Endothelial cell of umbilical vein (primary cell): Measurements from ENCODE around the gene GRAMD1A. TPM values are rescaled to one million over a fixed set of nuclear protein-coding genes. Genes with fewer than 3 reads are reported as not detected.
A peak's percentile ranks its signal among the peaks of the same experiment; 100 is the strongest.

ENCODE experiments used
- Bru-seq: library from RNA; stranded (reverse); fragments of 400-500 nt; gene quantifications from one replicate; lab custom pipeline; 2021; lab: Mats Ljungman, UMichigan
- BruChase-seq, 2 experiments: library from RNA; stranded (reverse); fragments of 400-500 nt; gene quantifications; one replicate each; lab custom pipeline; 2021; lab: Mats Ljungman, UMichigan
- BruUV-seq: library from RNA; stranded (reverse); fragments of 400-500 nt; replicated peaks from 2 replicates; lab custom pipeline; 2021; lab: Mats Ljungman, UMichigan
- CTCF ChIA-PET: fragments of 300-600, 350-600 bp; sonication (Branson Sonifier 250); formaldehyde crosslinking; loops from one replicate; lab custom pipeline; 2021; ENCODE audit warnings: antibody characterized with exemption, inconsistent platforms; lab: Charles Lee
- POLR2A ChIA-PET: fragments of 300-600, 350-600 bp; sonication (Branson Sonifier 250); formaldehyde crosslinking; loops from one replicate; lab custom pipeline; 2021; ENCODE audit warnings: antibody characterized with exemption, inconsistent platforms; lab: Charles Lee
- DNase-seq: peaks from one replicate; pipeline ENCODE4 v3.0.0-alpha.2; 2011; ENCODE audit warnings: low read depth, low spot score
- FAIRE-seq: peaks from 2 replicates; lab custom pipeline; 2011; peaks lifted over from hg19 to GRCh38; lab: Jason Lieb, UNC
- H2AFZ ChIP-seq: 2 replicates; pipeline ENCODE4 v1.6.0; 2012; ENCODE audit warnings: low read depth, low read length, control low read depth, inconsistent platforms
- H3K27ac ChIP-seq: 2 replicates; pipeline ENCODE4 v1.5.1; 2011; ENCODE audit warnings: low read depth, mild to moderate bottlenecking, control low read depth, low read length, moderate library complexity; ENCODE audit not compliant: insufficient read depth
- H3K27me3 ChIP-seq, 2 experiments: 2 replicates each; pipeline versions ENCODE4 v1.6.0 to v1.6.1; 2011; ENCODE audit warnings: low read length in 2 of 2, mixed read lengths in 1 of 2; ENCODE audit not compliant: control insufficient read depth in 2 of 2, insufficient read depth in 2 of 2
- H3K36me3 ChIP-seq, 2 experiments: 2 replicates in 1 of 2; 3 replicates in 1 of 2; pipeline ENCODE4 v1.5.1; 2011; ENCODE audit warnings: low read length in 2 of 2, mild to moderate bottlenecking in 1 of 2, moderate library complexity in 1 of 2; ENCODE audit not compliant: control insufficient read depth in 2 of 2, insufficient read depth in 2 of 2; ENCODE audit errors: extremely low read depth in 1 of 2
- H3K4me1 ChIP-seq: 3 replicates; pipeline ENCODE4 v1.5.1; 2011; ENCODE audit warnings: mild to moderate bottlenecking, low read length; ENCODE audit not compliant: control insufficient read depth, insufficient read depth; ENCODE audit errors: extremely low read depth
- H3K4me2 ChIP-seq: 2 replicates; pipeline ENCODE4 v1.6.1; 2011; ENCODE audit warnings: low read length, control low read depth, mixed read lengths; ENCODE audit not compliant: insufficient read depth
- H3K4me3 ChIP-seq, 3 experiments: fragments of 200-600 bp in 1 of 3; sonication (generic), shearing (Covaris generic) in 1 of 3; replicated peaks in 1 of 3; 2 replicates each; pipeline ENCODE4 v1.5.1; 2011 to 2016; ENCODE audit warnings: control low read depth in 3 of 3, low read length in 3 of 3, mild to moderate bottlenecking in 2 of 3, inconsistent platforms in 1 of 3, low read depth in 1 of 3, moderate library complexity in 1 of 3; ENCODE audit not compliant: insufficient read depth in 1 of 3
- H3K79me2 ChIP-seq: 2 replicates; pipeline ENCODE4 v1.6.0; 2012; ENCODE audit warnings: low read length, inconsistent platforms; ENCODE audit not compliant: control insufficient read depth, insufficient read depth
- H3K9ac ChIP-seq: replicated peaks from 2 replicates; pipeline ENCODE3; 2011; ENCODE audit warnings: low read length, control low read depth; ENCODE audit not compliant: insufficient read depth; ENCODE audit errors: extremely low read depth
- H3K9me1 ChIP-seq: replicated peaks from 3 replicates; pipeline ENCODE4 v1.6.0; 2011; ENCODE audit warnings: mild to moderate bottlenecking, low read length; ENCODE audit not compliant: control insufficient read depth, insufficient read depth; ENCODE audit errors: extremely low read depth
- H3K9me3 ChIP-seq: replicated peaks from 2 replicates; pipeline ENCODE4 v1.5.1; 2012; ENCODE audit warnings: low read length, inconsistent platforms; ENCODE audit not compliant: control insufficient read depth, insufficient read depth
- H4K20me1 ChIP-seq: replicated peaks from 2 replicates; pipeline ENCODE3; 2011; ENCODE audit warnings: mild to moderate bottlenecking, low read length; ENCODE audit not compliant: control insufficient read depth, insufficient read depth; ENCODE audit errors: extremely low read depth
- MYC ChIP-seq: IDR thresholded peaks from one replicate; pipeline ENCODE4 v1.6.1; 2011; ENCODE audit warnings: mild to moderate bottlenecking, low read depth, low read length
- POLR2A ChIP-seq: IDR thresholded peaks from 2 replicates; pipeline ENCODE4 v1.6.1; 2012; ENCODE audit warnings: low read depth, mild to moderate bottlenecking, control low read depth, low read length
- POLR2AphosphoS5 ChIP-seq: IDR thresholded peaks from 2 replicates; pipeline ENCODE4 v1.6.1; 2012; ENCODE audit warnings: low read depth, mild to moderate bottlenecking, control low read depth, low read length, moderate library complexity; ENCODE audit not compliant: insufficient read depth
- dilution Hi-C: fragments of 300-500 bp; cut with MboI; formaldehyde crosslinking; loops from one replicate; pipeline ENCODE4 v1.15.0; 2019; ENCODE audit warnings: low sequenced_read_pairs; ENCODE audit not compliant: extremely low pct_ligation_motif_present
- intact Hi-C: fragments of 100-400 bp; cut with micrococcal nuclease; formaldehyde crosslinking; loops from one replicate; pipeline ENCODE4 v1.10.0; 2022
- long read RNA-seq: library from polyadenylated mRNA; stranded (forward); transcript quantifications from one replicate; pipeline ENCODE4 v2.0.0, GENCODE V29; 2021
- polyA minus RNA-seq, 3 experiments: library from RNA; depleted of rRNA, polyadenylated mRNA; stranded (reverse); fragments of >200 nt; gene quantifications; 1 replicate in 1 of 3; 2 replicates in 2 of 3; pipeline ENCODE4 v1.2.3, GENCODE V29; 2011
- polyA plus RNA-seq, 4 experiments: library from polyadenylated mRNA; depleted of rRNA in 3 of 4; stranded (reverse) in 3 of 4; unstranded in 1 of 4; fragments of >200 nt; gene quantifications; 2 replicates each; pipeline versions ENCODE4 v1.2.1 to v1.2.3, GENCODE V29; 2011 to 2012; ENCODE audit warnings: missing spikeins in 1 of 4
- total RNA-seq: library from RNA; stranded (reverse); gene quantifications from 2 replicates; pipeline ENCODE4 v1.2.3, GENCODE V29; 2021
- TF ChIP-seq, protein P1 (sequence below), 2 donors: IDR thresholded peaks; 1 replicate in 1 of 2; 2 replicates in 1 of 2; pipeline ENCODE4 v1.5.1; 2011; ENCODE audit warnings: low read length in 2 of 2, mild to moderate bottlenecking in 2 of 2, moderate library complexity in 2 of 2, control low read depth in 1 of 2, inconsistent platforms in 1 of 2, low read depth in 1 of 2; ENCODE audit not compliant: insufficient read depth in 1 of 2; ENCODE audit errors: extremely low read depth in 1 of 2

GRAMD1A gene
- total RNA-seq (130 and 139 TPM in 2 replicates), polyA plus RNA-seq (127 and 162 TPM in 2 replicates), polyA minus RNA-seq (102 and 108 TPM in 2 replicates), Bru-seq, nascent RNA (percentile 66 among the genes with signal in this experiment), BruChase-seq, experiment 1, labeled RNA remaining after a 6-hour chase (percentile 88 among the genes with signal in this experiment), BruChase-seq, experiment 2, labeled RNA remaining after a 2-hour chase (percentile 79 among the genes with signal in this experiment)
- 104 and 137 TPM in 2 replicates for polyA plus RNA-seq (2011; cell fraction: cytosol; rRNA removed)
- 196 and 258 TPM in 2 replicates for polyA plus RNA-seq (2011; cell fraction: nucleus; rRNA removed)
- polyA plus RNA-seq (2012): 73.2 and 107 TPM in 2 replicates
- 30.2 TPM for polyA minus RNA-seq (2011; cell fraction: cytosol; rRNA and poly(A)+ RNA removed)
- 64.1 and 68.0 TPM in 2 replicates for polyA minus RNA-seq (2011; cell fraction: nucleus; rRNA and poly(A)+ RNA removed)
- long read RNA-seq, transcript GRAMD1A-207 (9 exons, 2,277 nt): major isoform, 6 of 275 reads
- long read RNA-seq, partial matches to known transcripts: 55 of 275 reads
- long read RNA-seq, other reads (novel, unspliced or antisense): 213 of 275 reads

DNA sequence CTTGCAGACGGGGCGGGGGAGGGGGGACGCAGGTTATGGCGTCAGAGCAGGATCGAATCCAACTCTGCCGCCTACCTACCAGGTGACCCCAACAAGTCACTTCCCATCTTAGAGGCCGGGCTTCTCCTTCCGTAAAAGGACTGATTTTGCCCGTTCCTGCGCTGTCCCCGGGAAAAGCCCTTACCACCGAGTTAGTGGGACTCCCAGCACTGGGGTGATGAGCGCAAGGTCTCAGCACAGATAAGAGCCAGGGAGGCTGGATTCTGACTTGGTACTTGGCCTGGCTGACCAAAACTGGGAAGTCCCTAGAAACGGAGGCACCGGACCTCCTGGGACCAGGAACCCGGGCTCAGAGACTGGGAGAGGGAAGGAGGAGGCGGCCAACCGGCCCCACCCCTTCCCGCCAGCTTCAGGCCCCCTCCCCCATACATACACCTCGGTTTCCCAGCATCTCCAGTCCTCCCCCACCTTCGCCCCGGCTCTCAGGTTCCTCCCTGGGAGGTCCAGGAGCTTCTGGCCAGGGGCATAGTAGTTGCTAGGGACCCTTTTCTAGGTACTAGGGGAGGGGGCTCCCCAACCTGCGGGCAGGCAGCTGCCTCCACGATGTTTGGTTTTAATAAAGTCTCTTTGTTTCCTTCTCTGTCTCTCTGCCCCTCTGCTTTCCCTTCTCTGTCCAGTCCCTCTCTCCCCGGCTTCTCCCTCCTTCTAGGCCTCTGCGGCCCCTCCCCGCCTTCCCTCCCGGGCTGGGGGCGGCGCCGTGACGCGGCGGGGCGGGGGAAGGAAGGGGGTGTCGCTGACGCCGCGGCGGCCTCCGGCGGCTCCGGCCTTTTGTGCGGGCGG lies at the start of gene GRAMD1A:
GRAMD1A (plus strand) TSS at position 826 of the 840 bp plus-strand sequence. CDS start 156 bp downstream, outside the sequence.
- Histone ChIP-seq H4K20me1 (no peaks in the 10 kb centered on the region), H3K79me2 (peaks cover 39% of the 10 kb centered on the region), H3K9me3 (no peaks in the 10 kb centered on the region), H3K27me3 (no peaks in the 10 kb centered on the region), H3K9me1 (no peaks in the 10 kb centered on the region), H3K9ac (peak within 1 kb of the TSS; percentile 80), H3K4me3 (peak within 1 kb of the TSS; percentile 75 to 91 (median 83)), H2AFZ (peak within 1 kb of the TSS; percentile 48), H3K4me1 (peaks cover 66% of the 10 kb centered on the region), H3K4me2 (peak within 1 kb of the TSS; percentile 88), H3K27ac (peak within 1 kb of the TSS; percentile 89), H3K36me3 (peaks cover 0 to 4% of the 10 kb centered on the region in 2 experiments)
- TSS peak; percentile 76 for BruUV-seq
- intact Hi-C loops (loop anchor here (1.0 to 10.0 kb wide), 3 partner anchors 26 to 75 kb away; partner anchors contain the start of gene ZNF30), dilution Hi-C loops (no loop called here)
- ChIA-PET CTCF (interaction anchor here (0.8 to 4.4 kb wide), 5 partner anchors 9 to 26 kb away, joined by 3 to 40 read pairs (median 7); no protein-coding TSS in a partner anchor), POLR2A (interaction anchor here (1.3 kb wide), 1 partner anchor 14 kb away, joined by 3 read pairs; no protein-coding TSS in a partner anchor)
- peak; percentile 88 for FAIRE-seq
- TF ChIP-seq MYC (no peak), POLR2A (peak; percentile 84), POLR2AphosphoS5 (peak; percentile 55)
- TF ChIP-seq, protein P1, sequence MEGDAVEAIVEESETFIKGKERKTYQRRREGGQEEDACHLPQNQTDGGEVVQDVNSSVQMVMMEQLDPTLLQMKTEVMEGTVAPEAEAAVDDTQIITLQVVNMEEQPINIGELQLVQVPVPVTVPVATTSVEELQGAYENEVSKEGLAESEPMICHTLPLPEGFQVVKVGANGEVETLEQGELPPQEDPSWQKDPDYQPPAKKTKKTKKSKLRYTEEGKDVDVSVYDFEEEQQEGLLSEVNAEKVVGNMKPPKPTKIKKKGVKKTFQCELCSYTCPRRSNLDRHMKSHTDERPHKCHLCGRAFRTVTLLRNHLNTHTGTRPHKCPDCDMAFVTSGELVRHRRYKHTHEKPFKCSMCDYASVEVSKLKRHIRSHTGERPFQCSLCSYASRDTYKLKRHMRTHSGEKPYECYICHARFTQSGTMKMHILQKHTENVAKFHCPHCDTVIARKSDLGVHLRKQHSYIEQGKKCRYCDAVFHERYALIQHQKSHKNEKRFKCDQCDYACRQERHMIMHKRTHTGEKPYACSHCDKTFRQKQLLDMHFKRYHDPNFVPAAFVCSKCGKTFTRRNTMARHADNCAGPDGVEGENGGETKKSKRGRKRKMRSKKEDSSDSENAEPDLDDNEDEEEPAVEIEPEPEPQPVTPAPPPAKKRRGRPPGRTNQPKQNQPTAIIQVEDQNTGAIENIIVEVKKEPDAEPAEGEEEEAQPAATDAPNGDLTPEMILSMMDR (IDR thresholded peaks at IDR 0.05; ENCODE audit: extremely low read depth in 1 of 2, insufficient read depth in 1 of 2, low read depth in 1 of 2, low read length in 2 of 2): no peak
- DNase-seq: peak; percentile 87
